Thoracic aorta (tissue), 2 donors: ENCODE measurements around the gene SRCIN1. TPM values are rescaled to one million over a fixed set of nuclear protein-coding genes. Genes with fewer than 3 reads are reported as not detected.

ENCODE experiments used
- ATAC-seq: fragments of 150-250 bp; one replicate; pipeline ENCODE4 v1.8.0; 2017; ENCODE audit warnings: low read depth; ENCODE audit not compliant: insufficient number of reproducible peaks, low FRiP score
- DNase-seq: peaks from one replicate; pipeline ENCODE4 v3.0.0-alpha.2; 2020; ENCODE audit warnings: low spot score
- H3K27ac ChIP-seq, 2 donors: fragments of 200-600 bp; sonication (generic); 1 replicate in 1 of 2; 2 replicates in 1 of 2; pipeline ENCODE4 v1.5.1; 2016; ENCODE audit warnings: mild to moderate bottlenecking in 2 of 2, moderate library complexity in 2 of 2
- H3K27me3 ChIP-seq: fragments of 200-600 bp; sonication (generic); replicated peaks from 2 replicates; pipeline ENCODE4 v1.6.0; 2016; ENCODE audit warnings: mild to moderate bottlenecking; ENCODE audit not compliant: insufficient read depth
- H3K36me3 ChIP-seq: fragments of 200-600 bp; sonication (generic); one replicate; pipeline ENCODE4 v1.5.1; 2016
- H3K4me1 ChIP-seq, 2 donors: fragments of 200-600 bp; sonication (generic); 1 replicate in 1 of 2; 2 replicates in 1 of 2; pipeline versions ENCODE4 v1.5.1 to v1.6.0; 2016; ENCODE audit warnings: low read depth in 2 of 2, mild to moderate bottlenecking in 1 of 2; ENCODE audit not compliant: control insufficient read depth in 1 of 2
- H3K4me3 ChIP-seq: fragments of 200-600 bp; sonication (generic); 2 replicates; pipeline ENCODE4 v1.5.1; 2016; ENCODE audit warnings: mild to moderate bottlenecking
- H3K9me3 ChIP-seq: fragments of 200-600 bp; sonication (generic); 2 replicates; pipeline ENCODE4 v1.5.1; 2016
- CTCF ChIP-seq: fragments of 200-600 bp; sonication (generic); IDR thresholded peaks from one replicate; pipeline ENCODE4 v1.5.1; 2019; ENCODE audit warnings: antibody characterized with exemption
- total RNA-seq, 2 donors: library from RNA; depleted of rRNA; stranded (reverse); fragments of >200 nt; gene quantifications; one replicate each; pipeline versions ENCODE4 v1.1.0 to v1.2.3, GENCODE V29; 2016

Gene SRCIN1
- total RNA-seq, 2 donors from 2014 or later, result not detected

- Histone ChIP-seq H3K27me3 (peaks cover 3% of the 10 kb centered on the region), H3K4me3 (no peak overlapping the region), H3K4me1 (peaks cover 11 to 37% of the 10 kb centered on the region in 2 donors), H3K27ac (no peak overlapping the region), H3K9me3 (no peaks in the 10 kb centered on the region), H3K36me3 (no peaks in the 10 kb centered on the region)
- ATAC-seq, result no peak
- no peak for TF ChIP-seq CTCF
- no peak for DNase-seq
These were observed 25.8 kb downstream of the SRCIN1 start for GRCh38 chr17:38579934-38580333.

GRCh38 chr17:38579083-38579480 lies 26.7 kb downstream of the SRCIN1 start:
- TF ChIP-seq CTCF, result no peak
- no peaks in the 10 kb centered on the region for H3K9me3 ChIP-seq
- no peak overlapping the region for H3K4me3 ChIP-seq
- H3K27me3 ChIP-seq, result no peaks in the 10 kb centered on the region
- DNase-seq, result no peak
- H3K27ac ChIP-seq, result no peak overlapping the region
- ATAC-seq, result no peak
- H3K36me3 ChIP-seq, result no peaks in the 10 kb centered on the region
- peaks cover 11 to 30% of the 10 kb centered on the region in 2 donors for H3K4me1 ChIP-seq

GRCh38 chr17:38578229-38579082 lies 27.3 kb downstream of the SRCIN1 start:
- H3K9me3 ChIP-seq, result no peaks in the 10 kb centered on the region
- H3K27ac ChIP-seq, result no peak overlapping the region
- H3K4me3 ChIP-seq, result peak overlapping the region; percentile 50
- ATAC-seq (no peak), DNase-seq (no peak)
- peaks cover 3% of the 10 kb centered on the region for H3K27me3 ChIP-seq
- H3K4me1 ChIP-seq, result peaks cover 11 to 28% of the 10 kb centered on the region in 2 donors
- H3K36me3 ChIP-seq, result no peaks in the 10 kb centered on the region
- TF ChIP-seq CTCF, result no peak

GRCh38 chr17:38577645-38578173 lies 28.0 kb downstream of the SRCIN1 start:
- Histone ChIP-seq H3K4me1 (peaks cover 11 to 34% of the 10 kb centered on the region in 2 donors), H3K27me3 (peaks cover 8% of the 10 kb centered on the region), H3K4me3 (no peak overlapping the region), H3K36me3 (no peaks in the 10 kb centered on the region), H3K27ac (no peak overlapping the region), H3K9me3 (no peaks in the 10 kb centered on the region)
- ATAC-seq (no peak), DNase-seq (no peak)
- no peak for TF ChIP-seq CTCF

GRCh38 chr17:38577244-38577643 lies 28.5 kb downstream of the SRCIN1 start:
- peaks cover 8% of the 10 kb centered on the region for H3K27me3 ChIP-seq
- DNase-seq (no peak), ATAC-seq (no peak)
- no peak for TF ChIP-seq CTCF
- no peak overlapping the region for H3K27ac ChIP-seq
- peaks cover 11 to 38% of the 10 kb centered on the region in 2 donors for H3K4me1 ChIP-seq
- H3K36me3 ChIP-seq, result no peaks in the 10 kb centered on the region
- no peak overlapping the region for H3K4me3 ChIP-seq
- H3K9me3 ChIP-seq, result no peaks in the 10 kb centered on the region
